GM19023 (cell line): ENCODE results near the gene RTP4.

Source experiments
- ATAC-seq: cut with Tn5 transposase; IDR thresholded peaks from one replicate; pipeline ENCODE4 v1.9.1; 2021; ENCODE audit warnings: mild to moderate bottlenecking, moderate library complexity; ENCODE audit not compliant: unreplicated experiment

RTP4 gene

GRCh38 chr3:187368251-187369088, at the start of gene RTP4:
Gene RTP4 (plus strand): TSS chr3:187368385. CDS start chr3:187368442, 57 bp downstream.
- ATAC-seq = peak; percentile 90

- ATAC-seq = no peak
Observed at GRCh38 chr3:187318819-187319616, 49.2 kb upstream of the RTP4 start.

- ATAC-seq = peak; percentile 79
Observed at GRCh38 chr3:187319699-187320302, 48.4 kb upstream of the RTP4 start.

- no peak for ATAC-seq
Observed at GRCh38 chr3:187321766-187322165, 46.4 kb upstream of the RTP4 start.

- ATAC-seq = no peak
Observed at GRCh38 chr3:187322291-187322690, 45.9 kb upstream of the RTP4 start.

GRCh38 chr3:187323091-187323490, 45.1 kb upstream of the RTP4 start:
- no peak for ATAC-seq

GRCh38 chr3:187325632-187326031, 42.6 kb upstream of the RTP4 start:
- no peak for ATAC-seq

GRCh38 chr3:187327845-187328244, 40.3 kb upstream of the RTP4 start:
- ATAC-seq = no peak

GRCh38 chr3:187328691-187329090, 39.5 kb upstream of the RTP4 start:
- ATAC-seq = no peak

GRCh38 chr3:187334904-187335303, 33.3 kb upstream of the RTP4 start:
- no peak for ATAC-seq

GRCh38 chr3:187336322-187336721, 31.9 kb upstream of the RTP4 start:
- ATAC-seq = no peak

- no peak for ATAC-seq
Observed at GRCh38 chr3:187340578-187340977, 27.6 kb upstream of the RTP4 start.

- ATAC-seq = no peak
Observed at GRCh38 chr3:187342255-187342654, 25.9 kb upstream of the RTP4 start.

- no peak for ATAC-seq
Observed at GRCh38 chr3:187343670-187344069, 24.5 kb upstream of the RTP4 start.

- ATAC-seq = no peak
Observed at GRCh38 chr3:187352581-187353575, 15.3 kb upstream of the RTP4 start.

GRCh38 chr3:187358068-187358467, 10.1 kb upstream of the RTP4 start:
- no peak for ATAC-seq

GRCh38 chr3:187359798-187360486, 8.2 kb upstream of the RTP4 start:
- no peak for ATAC-seq

GRCh38 chr3:187360596-187360995, 7.6 kb upstream of the RTP4 start:
- ATAC-seq = no peak

GRCh38 chr3:187361835-187362234, 6.3 kb upstream of the RTP4 start:
- ATAC-seq = no peak
